Small intestine (tissue), 7 donors: ENCODE measurements around the gene KCNK17. TPM values are rescaled to one million over a fixed set of nuclear protein-coding genes. Genes with fewer than 3 reads are reported as not detected.

Experiments
- DNase-seq, 2 donors: peaks; one replicate each; pipeline versions ENCODE4 v3.0.0 to v3.0.0-alpha.2; 2013
- FAIRE-seq: peaks from 2 replicates; lab custom pipeline; 2012; peaks lifted over from hg19 to GRCh38; lab: Jason Lieb, UNC
- H3K27ac ChIP-seq, 3 donors: one replicate each; pipeline ENCODE4 v1.5.1; 2013; ENCODE audit warnings: low read length in 2 of 3, mild to moderate bottlenecking in 2 of 3, control low read depth in 1 of 3, inconsistent platforms in 1 of 3, low read depth in 1 of 3, moderate library complexity in 1 of 3
- H3K27me3 ChIP-seq, 3 donors: one replicate each; pipeline ENCODE4 v1.6.1; 2013; ENCODE audit warnings: low read length in 3 of 3, inconsistent platforms in 1 of 3; ENCODE audit not compliant: control insufficient read depth in 3 of 3, insufficient read depth in 3 of 3
- H3K36me3 ChIP-seq, 3 donors: one replicate each; pipeline ENCODE4 v1.6.1; 2013; ENCODE audit warnings: low read length in 3 of 3, inconsistent platforms in 1 of 3, low read depth in 1 of 3, mild to moderate bottlenecking in 1 of 3, moderate library complexity in 1 of 3; ENCODE audit not compliant: control insufficient read depth in 3 of 3, insufficient read depth in 2 of 3
- H3K4me1 ChIP-seq, 3 donors: one replicate each; pipeline ENCODE4 v1.6.1; 2013; ENCODE audit warnings: low read length in 2 of 3, inconsistent platforms in 1 of 3, low read depth in 1 of 3, mild to moderate bottlenecking in 1 of 3, moderate library complexity in 1 of 3; ENCODE audit not compliant: control insufficient read depth in 3 of 3, insufficient read depth in 2 of 3
- H3K4me3 ChIP-seq, 3 donors: one replicate each; pipeline ENCODE4 v1.5.1; 2013; ENCODE audit warnings: low read length in 3 of 3, control low read depth in 1 of 3, inconsistent platforms in 1 of 3, low read depth in 1 of 3, mild to moderate bottlenecking in 1 of 3, moderate library complexity in 1 of 3
- H3K9me3 ChIP-seq, 2 donors: one replicate each; pipeline ENCODE4 v1.6.1; 2013; ENCODE audit warnings: low read depth in 1 of 2, low read length in 1 of 2; ENCODE audit not compliant: control insufficient read depth in 2 of 2, insufficient read depth in 1 of 2
- WGBS, 3 donors: extraction: QIAGEN DNeasy Blood & Tissue Kit; methylation state at CpG; one replicate each; pipeline ENCODE4 v1.1.7; 2013; 5-methylcytosine and 5-hydroxymethylcytosine counted together
- polyA plus RNA-seq, 4 donors: library from polyadenylated mRNA; stranded (reverse) in 3 of 4; unstranded in 1 of 4; fragments of 200-250 nt in 3 of 4; fragments of 120-200 nt in 1 of 4; gene quantifications; one replicate each; pipeline versions ENCODE4 v1.2.1 to v1.2.3, GENCODE V29; 2013
- donor health status: healthy with polysubstance abuse.
- donor health status: control.
- donor health status: control.
- donor health status: Bipolar disorder and iron deficiency.
- donor health status: healthy.

The KCNK17 gene
- polyA plus RNA-seq, 4 donors: 0.45 to 1.4 (median 1.3) TPM; not detected in 1

GRCh38 chr6:39302669-39303424 is 11.4 kb downstream of the KCNK17 start:
- no peak for FAIRE-seq

DNA sequence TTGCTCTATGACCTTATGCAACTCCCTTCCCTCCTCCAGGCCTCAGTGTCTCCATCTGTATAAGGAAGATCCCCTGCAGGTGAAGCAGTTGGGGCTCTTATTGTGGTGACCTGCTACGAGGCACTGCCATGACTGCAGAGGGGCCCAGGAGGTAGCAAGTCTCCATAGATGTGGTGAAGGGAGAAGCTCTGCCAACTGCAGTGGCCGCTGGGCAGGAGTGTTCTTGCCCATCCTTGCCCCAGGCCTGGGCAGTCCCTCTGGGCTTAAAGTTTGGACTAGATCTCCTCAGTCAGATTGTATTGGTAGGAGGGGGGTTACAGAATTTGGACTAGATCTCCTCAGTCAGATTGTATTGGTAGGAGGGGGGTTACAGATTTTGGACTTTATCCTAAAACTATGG is 12.2 kb downstream of the KCNK17 start:
- H3K4me3 ChIP-seq: no peak overlapping the region
- DNase-seq (no peak), FAIRE-seq (no peak)
- 93 to 95% (median 93%) methylated on average over 2 of the region's 2 CpGs for WGBS, 3 donors
- H3K9me3 ChIP-seq: peaks cover 0 to 6% of the 10 kb centered on the region in 2 donors
- no peak overlapping the region for H3K27ac ChIP-seq
- H3K27me3 ChIP-seq: no peaks in the 10 kb centered on the region
- peaks cover 0 to 18% (median 3%) of the 10 kb centered on the region in 3 donors for H3K4me1 ChIP-seq
- no peaks in the 10 kb centered on the region for H3K36me3 ChIP-seq

More at GRCh38 chr6:39302669-39303424, 11.4 kb downstream of the KCNK17 start:
- H3K4me1 ChIP-seq: peaks cover 0 to 14% (median 3%) of the 10 kb centered on the region in 3 donors
- DNase-seq: peak; percentile 89 to 90
- peaks cover 0 to 6% of the 10 kb centered on the region in 2 donors for H3K9me3 ChIP-seq
- no peaks in the 10 kb centered on the region for H3K27me3 ChIP-seq
- WGBS, 3 donors: 5 to 8% (median 7%) methylated on average over 11 of the region's 11 CpGs
- H3K27ac ChIP-seq: no peak overlapping the region
- no peak overlapping the region for H3K4me3 ChIP-seq
- H3K36me3 ChIP-seq: no peaks in the 10 kb centered on the region

DNA sequence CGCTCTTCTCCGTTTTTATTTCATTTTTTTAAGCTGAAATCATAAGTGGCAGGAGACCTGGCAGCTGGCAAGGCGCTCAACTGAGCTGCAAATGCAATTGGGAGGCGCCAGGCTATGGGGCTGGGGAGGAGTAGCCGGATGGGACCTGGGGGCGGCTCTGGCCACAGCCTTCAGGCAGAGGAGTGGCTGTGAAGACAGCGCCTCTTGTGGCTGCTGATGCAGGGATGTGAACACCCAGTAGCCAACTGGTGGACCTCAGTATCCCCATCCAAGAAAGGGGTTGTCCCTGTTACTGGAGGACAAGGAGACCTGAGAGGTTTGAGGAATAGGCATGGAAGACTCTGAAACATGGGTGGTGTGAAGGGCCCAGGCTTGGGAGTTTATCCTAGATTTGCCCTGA is 12.6 kb downstream of the KCNK17 start:
- DNase-seq (no peak), FAIRE-seq (no peak)
- H3K27me3 ChIP-seq: no peaks in the 10 kb centered on the region
- peaks cover 0 to 6% of the 10 kb centered on the region in 2 donors for H3K9me3 ChIP-seq
- no peak overlapping the region for H3K27ac ChIP-seq
- peaks cover 0 to 18% (median 3%) of the 10 kb centered on the region in 3 donors for H3K4me1 ChIP-seq
- no peaks in the 10 kb centered on the region for H3K36me3 ChIP-seq
- no peak overlapping the region for H3K4me3 ChIP-seq
- 78 to 88% (median 88%) methylated on average over 7 of the region's 7 CpGs for WGBS, 3 donors

DNA sequence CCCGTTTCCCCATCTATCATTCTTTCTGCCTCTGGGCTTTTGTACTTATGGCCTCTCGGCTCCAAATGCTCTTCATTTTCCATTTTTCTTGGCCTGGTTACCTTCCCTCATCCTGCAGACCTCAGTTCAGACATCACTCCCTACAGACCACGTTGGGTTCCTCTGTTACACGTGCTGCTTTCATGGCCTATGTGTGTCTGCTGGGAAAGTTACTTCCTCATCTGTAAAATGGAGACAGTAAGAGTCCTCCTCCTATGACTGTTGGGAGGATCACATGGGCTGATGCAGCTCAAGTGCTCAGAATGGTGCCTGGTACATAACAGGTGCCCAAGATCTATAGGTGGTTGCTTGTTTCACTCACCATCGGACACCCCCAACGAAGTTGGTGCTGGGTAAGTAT is 13.5 kb downstream of the KCNK17 start:
- Histone ChIP-seq H3K27ac (no peak overlapping the region), H3K4me3 (no peak overlapping the region), H3K9me3 (peaks cover 0 to 6% of the 10 kb centered on the region in 2 donors), H3K27me3 (no peaks in the 10 kb centered on the region), H3K36me3 (no peaks in the 10 kb centered on the region), H3K4me1 (peaks cover 0 to 18% (median 5%) of the 10 kb centered on the region in 3 donors)
- no peak for DNase-seq
- FAIRE-seq: no peak
- 85 to 91% (median 85%) methylated on average over 6 of the region's 6 CpGs for WGBS, 3 donors

DNA sequence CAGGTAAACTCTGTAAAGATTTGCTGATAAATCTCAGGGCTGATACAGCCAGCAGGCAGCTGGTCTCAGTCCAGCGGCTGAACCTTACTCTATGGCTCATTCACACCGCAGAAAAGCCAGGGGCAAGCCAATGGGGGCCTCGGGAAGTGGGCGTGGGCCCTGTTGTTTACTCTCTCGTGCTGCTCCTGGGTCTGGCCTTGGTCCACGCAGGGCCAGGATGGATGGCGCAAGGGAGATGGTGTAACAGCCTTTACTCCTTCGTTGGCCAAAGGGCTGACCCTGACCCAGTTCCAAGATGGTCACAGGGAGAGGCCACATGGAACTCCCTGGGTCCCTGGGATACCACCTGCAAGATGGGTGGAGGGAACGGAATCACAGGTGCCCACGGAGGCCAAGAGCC is 16.2 kb downstream of the KCNK17 start:
- no peaks in the 10 kb centered on the region for H3K27me3 ChIP-seq
- FAIRE-seq: no peak
- no peak overlapping the region for H3K4me3 ChIP-seq
- DNase-seq: peak; percentile 18 to 45
- H3K9me3 ChIP-seq: no peaks in the 10 kb centered on the region
- no peak overlapping the region for H3K27ac ChIP-seq
- H3K36me3 ChIP-seq: no peaks in the 10 kb centered on the region
- 30 to 60% (median 43%) methylated on average over 10 of the region's 10 CpGs for WGBS, 3 donors
- H3K4me1 ChIP-seq: peaks cover 0 to 15% (median 6%) of the 10 kb centered on the region in 3 donors

GRCh38 chr6:39296745-39297640 is 17.2 kb downstream of the KCNK17 start:
- Histone ChIP-seq H3K27ac (no peak overlapping the region), H3K4me3 (no peak overlapping the region), H3K4me1 (peaks cover 0 to 9% (median 3%) of the 10 kb centered on the region in 3 donors), H3K27me3 (no peaks in the 10 kb centered on the region), H3K9me3 (no peaks in the 10 kb centered on the region), H3K36me3 (no peaks in the 10 kb centered on the region)
- no peak for FAIRE-seq
- no peak for DNase-seq
- WGBS, 3 donors: 71 to 86% (median 82%) methylated on average over 18 of the region's 18 CpGs

DNA sequence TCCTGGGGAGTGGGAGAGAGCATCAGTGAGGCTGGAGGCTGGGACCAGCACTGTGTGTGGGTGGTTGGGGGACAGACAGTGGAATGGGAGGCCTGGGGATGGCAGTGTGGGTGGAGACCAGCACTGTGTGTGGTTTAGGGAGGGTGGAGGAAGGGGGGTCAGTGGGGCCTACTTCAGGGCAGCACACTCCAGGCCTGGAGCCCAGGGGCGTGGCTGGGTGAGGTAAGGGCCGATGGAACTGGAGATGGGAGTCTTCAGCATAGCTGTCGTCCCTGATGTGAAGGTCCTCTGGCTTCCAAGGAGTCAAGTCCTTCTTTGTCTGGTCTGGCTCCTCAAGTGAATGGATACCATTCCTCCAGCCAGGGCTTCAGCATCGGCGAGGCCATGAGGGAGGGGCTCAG is 18.6 kb downstream of the KCNK17 start:
- H3K27ac ChIP-seq: no peak overlapping the region
- 52 to 54% (median 53%) methylated on average over 4 to 5 of the region's 5 CpGs for WGBS, 3 donors
- H3K27me3 ChIP-seq: no peaks in the 10 kb centered on the region
- H3K4me1 ChIP-seq: peaks cover 0 to 9% (median 3%) of the 10 kb centered on the region in 3 donors
- no peak for FAIRE-seq
- H3K9me3 ChIP-seq: no peaks in the 10 kb centered on the region
- no peaks in the 10 kb centered on the region for H3K36me3 ChIP-seq
- no peak overlapping the region for H3K4me3 ChIP-seq
- DNase-seq: peak; percentile 21 to 35

GRCh38 chr6:39294899-39295298 is 19.3 kb downstream of the KCNK17 start:
- WGBS, 3 donors: 33 to 56% (median 50%) methylated on average over 1 of the region's 1 CpG
- DNase-seq: no peak
- Histone ChIP-seq H3K36me3 (no peaks in the 10 kb centered on the region), H3K9me3 (no peaks in the 10 kb centered on the region), H3K4me3 (no peak overlapping the region), H3K27ac (no peak overlapping the region), H3K27me3 (no peaks in the 10 kb centered on the region), H3K4me1 (peaks cover 0 to 9% (median 3%) of the 10 kb centered on the region in 3 donors)
- FAIRE-seq: no peak
